Suprapubic skin (tissue), 4 donors: ENCODE results near the gene ADAM29. TPM values are rescaled to one million over a fixed set of nuclear protein-coding genes. Genes with fewer than 3 reads are reported as not detected.

Experiments used
- DNase-seq, 2 donors: peaks; one replicate each; pipeline ENCODE4 v3.0.0-alpha.2; 2019; ENCODE audit warnings: low spot score in 2 of 2
- H3K27ac ChIP-seq: fragments of 200-600 bp; sonication (generic); one replicate; pipeline ENCODE4 v1.5.1; 2019
- H3K27me3 ChIP-seq: fragments of 200-600 bp; sonication (generic); one replicate; pipeline ENCODE4 v1.5.1; 2019
- H3K36me3 ChIP-seq: fragments of 200-600 bp; sonication (generic); one replicate; pipeline ENCODE4 v1.5.1; 2019
- H3K4me1 ChIP-seq: fragments of 200-600 bp; sonication (generic); one replicate; pipeline ENCODE4 v1.5.1; 2019
- H3K4me3 ChIP-seq: fragments of 200-600 bp; sonication (generic); one replicate; pipeline ENCODE4 v1.5.1; 2019; ENCODE audit warnings: mild to moderate bottlenecking
- H3K9me3 ChIP-seq: fragments of 200-600 bp; sonication (generic); one replicate; pipeline ENCODE4 v1.5.1; 2019
- CTCF ChIP-seq, 2 donors: fragments of 200-600 bp in 1 of 2; fragments of 450-650 bp in 1 of 2; sonication (generic) in 1 of 2; IDR thresholded peaks; one replicate each; pipeline ENCODE4 v1.5.1; 2016 to 2019; ENCODE audit warnings: antibody characterized with exemption in 2 of 2, mild to moderate bottlenecking in 1 of 2, moderate library complexity in 1 of 2
- EP300 ChIP-seq: sonication (generic); formaldehyde crosslinking; IDR thresholded peaks from one replicate; pipeline ENCODE4 v1.6.1; 2017; ENCODE audit warnings: antibody characterized with exemption
- POLR2A ChIP-seq, 2 donors: fragments of 450-650 bp; IDR thresholded peaks; one replicate each; pipeline ENCODE4 v1.6.1; 2017; ENCODE audit warnings: antibody characterized with exemption in 2 of 2, mild to moderate bottlenecking in 2 of 2, moderate library complexity in 2 of 2
- POLR2AphosphoS5 ChIP-seq, 3 donors: sonication (generic); formaldehyde crosslinking; IDR thresholded peaks; one replicate each; pipeline ENCODE4 v1.6.1; 2017; ENCODE audit warnings: antibody characterized with exemption in 3 of 3
- WGBS: methylation state at CpG from one replicate; pipeline ENCODE4 v1.1.5; 2018; 5-methylcytosine and 5-hydroxymethylcytosine counted together
- total RNA-seq, 4 donors: library from RNA; depleted of rRNA; stranded (reverse); fragments of >200 nt; gene quantifications; one replicate each; pipeline ENCODE4 v1.1.0, GENCODE V29; 2016

Gene ADAM29
- total RNA-seq, 4 donors from 2014 or later = not detected

- Histone ChIP-seq H3K4me1 (no peaks in the 10 kb centered on the region), H3K27ac (no peak overlapping the region), H3K9me3 (no peaks in the 10 kb centered on the region), H3K36me3 (no peaks in the 10 kb centered on the region), H3K4me3 (no peak overlapping the region), H3K27me3 (no peaks in the 10 kb centered on the region)
- 77% methylated on average over 1 of the region's 1 CpG for WGBS
- no peak for DNase-seq
- no peak for TF ChIP-seq EP300
- no peak for TF ChIP-seq CTCF (IDR thresholded peaks at IDR 0.05)
Observed at GRCh38 chr4:174874898-174875297, 43.3 kb upstream of the ADAM29 start.

- Histone ChIP-seq H3K4me3 (no peak overlapping the region), H3K27ac (no peak overlapping the region), H3K27me3 (no peaks in the 10 kb centered on the region), H3K9me3 (no peaks in the 10 kb centered on the region), H3K4me1 (no peaks in the 10 kb centered on the region), H3K36me3 (no peaks in the 10 kb centered on the region)
- WGBS = 79% methylated on average over 7 of the region's 7 CpGs
- no peak for DNase-seq
- no peak for TF ChIP-seq POLR2AphosphoS5 (IDR thresholded peaks at IDR 0.05)
Observed at GRCh38 chr4:174880001-174880400, 38.2 kb upstream of the ADAM29 start.

- TF ChIP-seq CTCF (IDR thresholded peaks at IDR 0.05) (no peak), POLR2AphosphoS5 (IDR thresholded peaks at IDR 0.05) (no peak), POLR2A (IDR thresholded peaks at IDR 0.05) (no peak), EP300 (no peak)
- WGBS = 74% methylated on average over 6 of the region's 6 CpGs
Observed at GRCh38 chr4:174882317-174882992, 35.7 kb upstream of the ADAM29 start.

GRCh38 chr4:174907508-174907907 lies 10.7 kb upstream of the ADAM29 start:
- Histone ChIP-seq H3K36me3 (no peaks in the 10 kb centered on the region), H3K27ac (no peak overlapping the region), H3K4me3 (no peak overlapping the region), H3K9me3 (peaks cover 3% of the 10 kb centered on the region), H3K4me1 (no peaks in the 10 kb centered on the region), H3K27me3 (no peaks in the 10 kb centered on the region)
- DNase-seq = no peak
- TF ChIP-seq POLR2AphosphoS5 (IDR thresholded peaks at IDR 0.05) (no peak), EP300 (no peak), POLR2A (IDR thresholded peaks at IDR 0.05) (no peak), CTCF (IDR thresholded peaks at IDR 0.05) (no peak)

More at GRCh38 chr4:174882317-174882992, 35.7 kb upstream of the ADAM29 start:
- H3K4me1 ChIP-seq = no peaks in the 10 kb centered on the region
- no peak overlapping the region for H3K4me3 ChIP-seq
- H3K27ac ChIP-seq = no peak overlapping the region
- H3K27me3 ChIP-seq = no peaks in the 10 kb centered on the region
- no peaks in the 10 kb centered on the region for H3K9me3 ChIP-seq
- DNase-seq = no peak
- H3K36me3 ChIP-seq = no peaks in the 10 kb centered on the region

- Histone ChIP-seq H3K9me3 (peaks cover 3% of the 10 kb centered on the region), H3K4me3 (no peak overlapping the region), H3K36me3 (no peaks in the 10 kb centered on the region), H3K27me3 (no peaks in the 10 kb centered on the region), H3K4me1 (no peaks in the 10 kb centered on the region), H3K27ac (no peak overlapping the region)
- DNase-seq = no peak
- 13% methylated on average over 1 of the region's 1 CpG for WGBS
- TF ChIP-seq POLR2A (IDR thresholded peaks at IDR 0.05) = no peak
- no peak for TF ChIP-seq CTCF (IDR thresholded peaks at IDR 0.05)
- TF ChIP-seq POLR2AphosphoS5 (IDR thresholded peaks at IDR 0.05) = no peak
Observed at GRCh38 chr4:174910271-174910670, 7.9 kb upstream of the ADAM29 start.
